Measurements from ENCODE around the gene TMEM33.
"Not testable (repeated sequence)": the region's sequence is repeated elsewhere in the genome, so short reads cannot be mapped to it uniquely, and the experiment has no call there.

TMEM33 gene, protein sequence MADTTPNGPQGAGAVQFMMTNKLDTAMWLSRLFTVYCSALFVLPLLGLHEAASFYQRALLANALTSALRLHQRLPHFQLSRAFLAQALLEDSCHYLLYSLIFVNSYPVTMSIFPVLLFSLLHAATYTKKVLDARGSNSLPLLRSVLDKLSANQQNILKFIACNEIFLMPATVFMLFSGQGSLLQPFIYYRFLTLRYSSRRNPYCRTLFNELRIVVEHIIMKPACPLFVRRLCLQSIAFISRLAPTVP

DNA sequence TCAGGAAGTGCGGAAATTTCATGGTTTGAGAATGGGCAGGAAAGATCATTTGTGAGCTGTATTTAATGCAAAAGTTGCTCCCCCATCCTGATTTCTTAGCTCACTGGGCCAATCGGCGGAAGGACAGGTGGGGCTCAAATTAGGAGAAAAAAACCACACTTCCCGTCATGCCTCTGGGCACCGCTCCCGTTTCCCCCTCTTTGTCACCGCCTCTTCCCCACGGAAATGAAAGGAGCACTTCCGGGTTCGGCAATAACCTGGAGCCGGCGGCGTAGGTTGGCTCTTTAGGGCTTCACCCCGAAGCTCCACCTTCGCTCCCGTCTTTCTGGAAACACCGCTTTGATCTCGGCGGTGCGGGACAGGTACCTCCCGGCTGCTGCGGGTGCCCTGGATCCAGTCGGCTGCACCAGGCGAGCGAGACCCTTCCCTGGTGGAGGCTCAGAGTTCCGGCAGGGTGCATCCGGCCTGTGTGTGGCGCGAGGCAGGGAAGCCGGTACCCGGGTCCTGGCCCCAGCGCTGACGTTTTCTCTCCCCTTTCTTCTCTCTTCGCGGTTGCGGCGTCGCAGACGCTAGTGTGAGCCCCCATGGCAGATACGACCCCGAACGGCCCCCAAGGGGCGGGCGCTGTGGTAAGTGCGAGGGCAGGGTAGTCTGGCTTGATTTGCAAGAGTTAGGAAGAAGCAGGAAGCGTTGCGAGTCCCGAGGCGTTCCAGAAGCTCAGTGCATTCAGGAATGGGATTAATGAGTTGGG is at the start of gene TMEM33:
TSS of gene TMEM33 (plus strand) at position 529 of the 751 bp plus-strand sequence. CDS start at position 585, 56 bp downstream.
- peak; percentile 91 for DNase-seq (ENCODE audit: low spot score)

DNA sequence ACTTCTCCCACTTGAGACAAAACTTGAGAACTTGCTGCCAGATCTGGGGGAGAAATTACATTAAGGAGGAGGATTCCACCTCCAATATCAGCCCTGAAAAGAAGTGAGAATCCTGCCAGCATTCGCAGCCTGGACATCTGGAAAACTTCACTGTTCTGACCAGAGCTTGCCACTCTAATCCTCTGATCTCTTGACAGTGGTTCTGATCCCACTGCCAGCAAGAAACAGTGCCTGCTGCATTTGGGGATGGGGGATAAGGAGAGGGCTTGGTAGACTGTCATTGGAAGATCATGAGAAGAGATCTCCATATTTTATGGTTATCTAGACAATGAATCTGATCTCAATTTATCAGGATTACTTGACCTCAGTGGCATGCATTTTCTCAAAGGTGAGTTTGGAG is 49.8 kb upstream of the TMEM33 start:
- DNase-seq (ENCODE audit: low spot score) = no peak

DNA sequence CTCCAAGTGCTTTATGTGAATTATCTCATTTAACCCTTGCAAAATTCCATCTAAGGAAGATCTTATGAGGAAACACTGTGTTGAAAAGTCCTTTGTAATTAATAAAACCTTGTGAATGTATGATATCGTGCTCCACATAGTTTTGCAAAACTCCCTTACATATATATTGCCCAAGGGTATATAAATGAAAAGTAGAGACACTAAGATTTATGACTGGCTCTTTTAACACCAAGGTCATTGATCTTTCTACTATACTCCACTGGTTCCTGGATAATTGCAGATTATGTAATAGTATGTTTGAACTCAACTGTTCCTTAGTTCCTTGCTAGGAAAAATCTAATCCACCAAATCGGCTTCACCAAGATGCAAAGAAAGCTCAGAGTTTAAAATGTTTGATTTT is 48.0 kb upstream of the TMEM33 start:
- no peak for DNase-seq (ENCODE audit: low spot score)

DNA sequence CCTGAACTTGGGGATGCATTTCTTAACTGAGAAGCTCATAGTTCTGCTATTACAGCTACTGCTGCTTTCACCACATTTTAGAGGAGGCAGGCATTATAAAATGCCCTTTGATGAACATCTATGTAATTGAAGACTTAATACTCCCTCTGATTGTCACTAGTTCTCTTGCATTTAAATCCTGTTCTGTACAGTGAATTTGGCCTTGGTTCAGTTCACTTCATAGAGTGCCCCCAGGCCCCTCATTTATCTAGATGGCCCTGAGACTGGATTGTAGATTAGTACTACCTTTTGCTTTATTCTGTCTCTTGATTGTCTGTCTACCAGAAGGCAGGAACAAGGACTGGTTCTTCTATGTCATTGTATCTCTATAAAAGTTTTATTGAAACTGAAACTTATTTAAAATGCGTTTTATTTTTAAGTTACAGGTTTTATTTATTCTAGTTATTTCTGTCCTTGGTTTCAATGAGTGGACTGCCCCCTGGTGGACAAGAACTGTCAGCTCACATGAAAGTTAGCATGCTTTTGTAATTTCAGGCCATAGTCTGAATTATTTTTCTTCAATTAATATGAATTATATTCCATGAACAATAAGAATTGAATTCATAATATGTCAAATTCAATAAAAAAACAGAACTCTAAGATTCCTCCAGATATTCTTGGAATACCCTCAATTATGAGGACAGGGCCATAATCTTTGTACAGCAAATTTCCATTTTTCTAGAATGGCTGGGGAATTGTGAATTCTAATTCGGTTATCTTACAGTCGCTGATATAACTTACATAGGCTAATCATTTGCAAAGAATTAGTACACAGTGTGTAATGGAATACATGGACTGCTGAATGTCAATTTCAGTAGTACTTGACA is 47.2 kb upstream of the TMEM33 start:
- peak; percentile 29 for DNase-seq (ENCODE audit: low spot score)

DNA sequence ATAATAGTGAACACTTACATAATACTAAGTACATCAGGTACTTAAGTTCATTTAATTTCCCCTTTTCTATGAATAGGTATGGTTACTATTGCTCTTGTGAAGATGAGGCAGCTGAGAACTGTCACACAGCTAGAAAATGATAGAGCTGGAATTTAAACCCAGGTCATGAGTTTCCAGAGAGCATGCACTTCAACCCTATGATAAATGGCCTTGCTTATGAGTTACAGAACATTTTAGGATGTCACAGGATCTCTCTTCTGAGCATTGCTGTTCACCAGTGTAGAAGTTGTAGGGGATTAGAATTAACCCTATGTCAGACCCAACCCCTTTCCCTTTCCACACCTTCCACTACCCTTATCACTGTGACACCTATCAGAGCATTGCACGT is 46.5 kb upstream of the TMEM33 start:
- no peak for DNase-seq (ENCODE audit: low spot score)

DNA sequence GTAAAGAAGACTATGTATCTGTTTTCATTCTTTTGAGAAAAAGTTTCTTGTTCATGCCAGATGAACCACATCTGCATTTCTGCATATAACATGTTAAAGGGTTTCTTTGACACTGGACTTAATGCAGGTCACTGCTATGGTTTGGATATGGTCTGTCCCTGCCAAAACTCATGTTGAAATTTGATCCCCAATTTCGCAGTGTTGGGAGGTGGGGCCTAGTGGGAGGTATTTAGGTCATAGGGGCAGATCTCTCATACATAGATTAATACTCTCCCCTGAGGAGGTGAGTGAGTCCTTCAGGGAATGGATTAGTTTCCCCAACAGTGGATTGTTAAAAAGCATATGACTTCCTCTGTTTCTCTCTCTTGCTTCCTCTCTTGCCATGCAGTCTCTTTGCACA is 45.9 kb upstream of the TMEM33 start:
- DNase-seq (ENCODE audit: low spot score) = no peak

DNA sequence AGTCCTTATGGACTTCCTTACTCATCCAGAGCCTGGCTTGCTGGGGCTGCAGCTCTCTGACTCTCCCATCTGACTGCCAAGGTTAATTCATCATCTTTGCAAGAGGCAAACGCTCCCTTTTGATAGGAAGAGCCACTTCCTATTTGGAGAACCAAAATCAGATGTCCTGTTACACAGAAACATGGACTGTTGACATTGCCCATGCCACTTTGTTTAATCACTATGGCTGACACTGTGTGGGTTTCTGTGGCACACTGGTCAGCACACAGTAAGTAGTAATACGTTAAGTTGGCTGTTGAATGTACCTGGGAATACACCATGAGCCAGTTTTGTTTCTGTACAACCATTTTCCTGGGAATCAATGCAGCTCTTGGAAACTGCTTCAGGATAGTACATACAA is 45.1 kb upstream of the TMEM33 start:
- no peak for DNase-seq (ENCODE audit: low spot score)

DNA sequence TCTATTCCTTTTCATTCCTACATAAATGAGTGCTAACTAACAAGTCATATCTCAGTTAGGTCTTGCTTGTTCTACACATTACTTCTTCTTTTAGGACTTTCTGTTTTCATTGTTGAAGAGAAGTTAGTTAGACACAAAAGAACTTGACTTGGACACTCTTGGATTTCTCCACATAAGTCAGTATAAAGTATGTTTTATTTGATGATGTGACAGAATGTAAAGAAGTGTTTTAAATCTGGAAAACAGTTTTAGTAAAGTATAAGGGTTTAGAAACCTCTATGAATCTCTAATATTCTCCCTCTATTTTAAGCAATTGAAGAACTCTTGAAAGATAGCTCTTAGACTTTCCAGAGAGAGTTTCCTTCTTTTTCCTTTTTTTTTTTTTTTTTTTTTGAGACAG is 38.6 kb upstream of the TMEM33 start:
- no peak for DNase-seq (ENCODE audit: low spot score)

DNA sequence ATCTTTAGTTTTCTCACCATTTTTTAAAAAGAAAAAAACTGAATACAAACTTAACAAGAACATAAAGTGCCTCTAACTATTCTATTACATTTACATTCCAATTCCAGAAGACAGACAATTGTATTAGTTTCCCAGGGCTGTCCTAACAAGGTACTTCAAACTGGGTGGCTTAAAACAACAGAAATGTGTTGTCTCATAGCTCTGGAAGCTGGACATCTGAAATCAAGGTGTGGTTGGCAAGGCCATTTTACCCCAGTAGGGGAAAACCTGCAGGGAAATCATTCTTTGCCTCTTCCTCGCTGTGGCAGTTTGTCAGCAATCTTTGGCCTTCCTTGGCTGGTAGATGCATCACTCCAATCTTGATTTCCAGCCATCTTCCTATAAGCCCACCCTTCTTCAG is 37.5 kb upstream of the TMEM33 start:
- DNase-seq (ENCODE audit: low spot score) = no peak

DNA sequence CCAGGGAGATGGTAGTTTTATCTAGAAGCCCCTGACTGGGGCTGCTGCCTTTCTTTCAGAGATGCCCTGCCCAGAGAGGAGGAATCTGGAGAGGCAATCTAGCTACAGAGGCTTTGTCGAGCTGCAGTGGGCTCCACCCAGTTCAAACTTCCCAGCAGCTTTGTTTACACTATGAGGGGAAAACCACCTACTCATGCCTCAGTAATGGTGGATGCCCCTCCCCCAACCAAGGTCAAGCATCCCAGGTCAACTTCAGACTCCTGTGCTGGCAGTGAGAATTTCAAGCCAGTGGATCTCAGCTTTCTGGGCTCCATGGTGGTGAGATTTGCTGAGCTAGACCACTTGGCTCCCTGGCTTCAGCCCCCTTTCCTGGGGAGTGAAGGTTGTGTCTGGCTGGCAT is 26.1 kb upstream of the TMEM33 start:
- not testable (repeated sequence) for DNase-seq (ENCODE audit: low spot score)

DNA sequence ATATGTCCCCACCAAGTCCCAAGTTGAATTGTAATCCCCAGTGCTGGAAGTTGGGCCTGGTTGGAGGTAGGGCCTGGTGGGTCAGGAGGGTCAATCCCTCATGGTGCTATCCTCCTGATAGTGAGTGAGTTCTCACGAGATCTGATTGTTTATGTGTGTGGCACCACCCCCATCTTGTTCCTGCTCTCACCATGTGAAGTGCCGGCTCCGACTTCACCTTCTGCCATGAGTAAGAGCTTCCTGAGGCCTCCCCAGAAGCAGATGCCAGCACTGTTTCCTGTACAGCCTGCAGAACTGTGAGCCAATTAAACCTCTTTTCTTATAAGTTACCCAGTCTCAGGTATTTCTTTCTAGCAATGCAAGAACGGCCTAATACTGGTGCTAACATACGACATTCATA is 22.7 kb upstream of the TMEM33 start:
- DNase-seq (ENCODE audit: low spot score) = no peak

DNA sequence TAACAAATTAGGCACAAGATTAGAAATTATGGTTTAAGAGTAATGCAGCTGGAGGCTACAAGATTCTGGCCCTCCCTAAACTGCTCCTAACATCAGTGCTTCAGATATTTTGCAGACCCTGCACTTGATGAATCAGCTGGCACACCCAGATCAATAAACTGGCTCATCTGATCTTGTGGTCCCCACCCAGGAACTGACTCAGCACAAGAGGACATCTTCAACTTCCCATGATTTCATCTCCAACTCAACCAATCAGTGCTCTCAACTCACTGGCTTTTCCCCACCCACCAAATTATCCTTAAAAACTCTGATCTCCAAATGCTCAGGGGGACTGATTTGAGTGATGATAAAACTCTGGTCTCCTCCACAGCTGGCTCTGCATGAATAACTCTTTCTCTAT is 21.7 kb upstream of the TMEM33 start:
- DNase-seq (ENCODE audit: low spot score) = no peak

DNA sequence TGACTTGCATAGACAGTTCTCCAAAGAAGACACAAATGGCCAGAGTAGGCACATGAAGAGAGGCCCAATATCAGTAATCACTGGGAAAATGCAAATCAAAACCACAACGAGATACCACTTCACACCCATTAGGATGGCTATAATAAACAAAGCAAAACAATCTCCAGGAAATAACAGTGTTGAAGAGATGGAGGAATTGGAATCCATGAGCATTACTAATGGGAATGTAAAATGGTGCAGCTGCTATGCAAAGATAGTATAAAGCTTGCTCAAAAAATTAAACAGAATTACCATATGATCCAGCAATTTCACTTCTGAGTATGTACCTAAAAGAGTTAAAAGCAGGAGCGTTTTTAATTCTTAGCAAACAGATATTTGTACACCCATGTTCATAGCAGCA is 17.0 kb upstream of the TMEM33 start:
- no peak for DNase-seq (ENCODE audit: low spot score)

DNA sequence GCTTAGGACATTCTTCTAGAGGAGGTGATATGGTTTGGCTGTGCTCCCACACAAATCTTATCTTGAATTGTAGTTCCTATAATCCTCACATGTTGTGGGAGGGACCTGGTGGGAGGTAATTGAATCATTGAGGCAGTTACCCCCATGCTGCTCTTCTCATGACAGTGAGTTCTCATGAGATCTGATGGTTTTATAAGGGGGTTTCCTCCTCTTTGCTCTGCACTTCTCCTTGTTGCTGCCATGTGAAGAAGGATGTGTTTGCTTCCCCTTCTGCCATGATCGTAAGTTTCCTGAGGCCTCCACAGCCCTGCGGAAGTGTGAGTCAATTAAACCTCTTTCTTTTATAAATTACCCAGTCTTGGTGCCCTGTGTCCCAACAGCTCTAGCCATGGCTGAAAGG is 14.8 kb upstream of the TMEM33 start:
- DNase-seq (ENCODE audit: low spot score) = not testable (repeated sequence)

DNA sequence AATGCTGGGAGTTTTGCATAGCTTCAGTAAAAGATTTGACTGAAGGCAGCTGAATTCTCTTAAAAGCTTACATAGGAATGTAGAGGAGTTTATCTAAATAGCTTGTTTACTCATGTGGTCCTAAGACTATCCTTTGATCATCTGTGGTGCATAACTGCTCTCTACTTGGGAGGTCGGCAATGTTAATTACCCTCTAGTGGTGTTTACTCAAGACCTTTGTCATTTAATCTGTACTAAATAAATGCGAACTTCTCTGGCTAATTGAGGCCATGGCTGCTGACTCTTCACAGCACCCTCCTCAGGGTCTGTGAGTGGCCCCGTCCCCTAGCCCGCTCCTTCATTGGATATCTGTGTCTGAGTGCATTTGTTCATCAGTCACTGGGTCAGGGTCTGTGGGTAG is 13.8 kb upstream of the TMEM33 start:
- no peak for DNase-seq (ENCODE audit: low spot score)

DNA sequence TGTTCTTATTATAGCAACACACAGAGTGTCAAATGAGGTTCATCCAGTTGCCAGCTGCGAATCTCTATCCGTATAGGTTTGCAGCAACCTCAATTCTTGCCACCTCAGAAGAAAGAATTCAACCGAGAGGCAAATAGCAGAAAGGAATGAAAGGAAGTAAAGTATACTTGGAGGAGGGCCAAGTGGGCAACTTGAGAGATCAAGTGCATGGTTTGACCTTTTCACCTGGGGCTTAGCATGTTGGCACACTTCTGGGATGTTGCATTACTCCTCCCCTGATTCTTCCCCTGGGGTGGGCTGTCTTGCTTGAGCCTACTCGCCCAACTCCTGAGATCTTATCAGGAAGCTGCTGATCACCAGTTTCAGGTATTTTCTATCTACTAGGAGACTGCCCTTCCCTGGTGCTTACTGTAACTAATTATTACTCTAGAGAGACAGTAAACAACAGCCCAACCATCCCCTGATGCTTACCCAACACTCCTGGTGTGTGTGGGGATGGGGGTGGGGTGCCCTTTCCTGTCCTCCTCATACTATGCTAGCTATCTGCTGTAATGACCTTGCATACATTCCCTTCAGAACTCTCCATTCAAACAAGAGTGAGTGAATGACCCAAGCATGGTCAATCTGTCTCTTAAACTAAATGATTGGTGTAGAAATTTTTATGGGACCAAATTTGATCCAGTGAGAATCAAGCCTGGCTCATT is 7.3 kb upstream of the TMEM33 start:
- DNase-seq (ENCODE audit: low spot score) = no peak

DNA sequence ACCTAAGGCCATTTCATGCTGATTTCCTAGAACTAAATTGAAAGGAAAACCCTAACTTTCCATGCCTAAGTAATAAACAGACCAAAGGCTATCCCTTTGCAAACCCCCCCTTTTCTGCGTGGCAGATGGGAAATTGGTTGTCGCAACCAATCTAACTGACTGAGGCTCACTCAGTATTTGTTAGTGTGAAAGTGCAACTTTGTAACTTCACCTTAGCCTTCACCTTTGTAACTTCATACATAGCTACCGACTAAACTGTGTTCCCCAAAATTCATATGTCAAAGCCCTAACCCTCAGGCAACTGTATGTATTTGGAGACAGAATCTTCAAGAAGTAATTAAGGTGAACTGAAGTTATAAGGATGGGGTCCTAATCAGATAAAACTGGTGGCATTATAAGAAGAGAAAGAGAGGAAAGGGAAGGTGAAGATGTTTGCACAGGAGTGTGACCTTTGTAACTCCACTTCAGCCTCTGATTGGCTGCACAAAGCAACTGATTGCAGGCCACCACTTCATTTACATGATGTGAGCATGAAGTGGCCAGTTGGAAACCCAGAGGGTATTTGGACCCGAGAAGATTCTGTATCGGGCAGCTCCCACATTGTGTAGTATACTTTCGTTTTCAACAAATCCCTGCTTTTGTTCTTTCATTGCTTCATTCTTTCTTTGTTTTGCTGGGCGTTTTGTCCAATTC is 4.9 kb upstream of the TMEM33 start:
- DNase-seq (ENCODE audit: low spot score) = peak; percentile 34

DNA sequence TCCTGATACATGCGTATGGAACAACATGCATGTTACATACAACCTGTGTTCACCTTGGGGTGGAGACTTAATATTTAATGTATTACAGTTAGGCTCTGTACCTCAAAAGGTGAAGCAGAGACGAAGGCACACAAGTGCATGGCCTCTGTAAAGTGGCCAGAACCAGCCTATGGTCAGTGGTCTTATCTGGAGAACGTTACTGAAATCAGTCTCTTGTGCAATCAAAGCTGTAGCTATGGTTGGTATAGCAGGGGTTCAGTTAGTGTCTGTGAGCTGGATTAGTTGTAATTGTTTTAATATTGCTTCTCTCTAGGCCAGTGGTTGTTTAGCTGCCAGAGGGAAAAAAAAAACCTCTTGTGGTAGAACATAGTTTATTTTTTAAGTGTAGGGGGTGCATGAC is 2.2 kb upstream of the TMEM33 start:
- DNase-seq (ENCODE audit: low spot score) = no peak

DNA sequence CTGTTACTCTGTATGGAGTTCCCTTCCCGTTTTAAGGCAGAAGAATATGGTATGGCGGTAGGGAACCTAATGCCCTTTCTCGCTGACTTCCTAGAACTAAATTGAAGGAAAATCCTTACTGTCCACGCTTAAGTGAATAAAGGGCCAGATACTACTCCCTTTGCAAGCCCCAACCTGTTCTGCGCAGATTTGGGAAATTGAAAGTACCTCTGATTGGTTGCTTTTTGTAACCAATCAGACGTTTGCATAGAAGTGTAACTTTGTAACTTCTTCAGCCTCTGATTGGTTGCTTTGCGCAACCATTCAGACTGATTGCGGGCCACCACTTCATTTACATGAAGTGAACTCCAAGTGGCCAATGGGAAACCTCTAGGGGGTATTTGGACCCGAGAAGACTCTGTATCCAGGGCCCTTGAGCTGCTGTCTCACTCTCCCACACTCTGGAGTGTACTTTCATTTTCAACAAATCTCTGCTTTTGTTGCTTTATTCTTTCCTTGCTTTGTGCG is 1.2 kb upstream of the TMEM33 start:
- DNase-seq (ENCODE audit: low spot score) = no peak

DNA sequence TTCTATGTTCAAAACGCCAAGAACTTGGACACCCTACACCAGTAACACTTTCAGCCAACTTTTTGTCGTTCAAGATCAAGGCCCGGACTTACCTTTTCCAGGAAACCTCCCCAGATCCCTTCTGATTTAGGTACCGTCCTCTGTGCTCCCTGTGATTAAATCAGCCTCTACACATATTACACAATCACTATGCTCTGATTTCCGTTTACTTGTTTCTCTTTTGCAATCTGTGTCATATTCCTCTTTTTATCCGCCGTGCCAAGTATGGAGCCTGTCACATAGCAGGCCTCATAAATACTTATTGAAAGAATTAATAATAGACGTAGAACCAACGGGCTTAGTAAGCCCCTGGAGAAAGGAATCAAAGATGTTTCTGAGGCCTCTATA is 722 bp upstream of the TMEM33 start:
- no peak for DNase-seq (ENCODE audit: low spot score)

DNA sequence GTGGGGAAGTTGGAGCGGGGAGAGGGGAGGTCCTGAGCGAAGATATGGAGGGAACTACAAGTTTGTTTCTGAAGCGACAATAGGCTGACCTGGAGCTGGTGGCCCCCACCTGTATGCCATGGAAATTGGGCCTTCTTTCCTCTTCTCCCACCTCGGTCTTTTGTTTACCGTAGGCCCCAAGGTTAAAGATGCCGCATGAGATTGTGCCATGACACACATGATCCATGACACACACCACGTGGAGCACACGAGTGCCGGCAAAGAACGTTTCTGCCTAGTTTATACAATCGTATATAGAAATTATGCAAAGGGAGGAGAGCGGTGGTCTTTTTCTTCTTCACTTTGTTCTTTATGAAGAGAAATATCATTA is 408 bp downstream of the TMEM33 start:
- DNase-seq (ENCODE audit: low spot score) = no peak

Measured in putamen (tissue), 1 donor.